ENCODE measurements around the gene PTPRE. TPM values are rescaled to one million over a fixed set of nuclear protein-coding genes. Genes with fewer than 3 reads are reported as not detected.

Gene PTPRE
- total RNA-seq, 1 donor from 2014 or later: 35.7 TPM

- intact Hi-C loops (cut with micrococcal nuclease): no loop called here
Observed at GRCh38 chr10:128040681-128041080, 133.8 kb downstream of the PTPRE start.

- intact Hi-C loops (cut with micrococcal nuclease): no loop called here
Observed at GRCh38 chr10:128042131-128042610, 135.3 kb downstream of the PTPRE start.

DNA sequence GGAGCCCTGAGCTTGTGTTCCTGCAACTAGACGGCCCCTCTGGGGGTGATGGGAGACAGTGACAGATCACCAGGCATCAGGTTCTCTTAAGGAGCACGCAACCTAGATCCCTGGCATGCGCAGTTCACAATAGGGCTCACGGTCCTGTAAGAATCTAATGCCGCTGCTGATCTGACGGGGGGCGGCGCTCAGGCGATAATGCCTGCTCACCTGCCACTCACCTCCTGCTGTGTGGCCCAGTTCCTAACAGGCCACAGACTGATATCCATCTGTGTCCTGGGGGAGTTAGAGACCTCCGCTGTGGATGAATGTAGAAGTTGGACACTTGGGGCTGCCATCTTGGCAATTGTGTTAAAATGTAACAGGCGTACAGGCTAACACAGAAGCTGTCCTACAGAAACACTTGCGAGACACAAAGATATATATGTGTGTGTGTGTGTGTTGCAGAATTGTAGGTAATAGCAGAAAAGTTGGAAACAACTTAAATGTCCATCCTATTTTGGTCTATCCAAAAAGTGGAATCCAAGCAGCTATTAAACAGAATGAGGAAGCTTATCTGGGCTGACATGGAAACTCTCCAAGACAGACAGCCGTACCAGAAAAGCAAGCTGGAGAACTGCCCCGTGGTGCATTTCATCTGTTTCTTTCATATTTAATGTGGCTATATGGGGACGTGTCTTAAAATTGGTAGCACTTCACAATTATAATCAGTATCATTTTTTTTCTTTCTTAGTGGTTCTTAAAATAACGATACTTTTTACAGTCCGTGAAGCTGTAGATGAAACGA is 136.5 kb downstream of the PTPRE start:
- intact Hi-C loops (cut with micrococcal nuclease): no loop called here

GRCh38 chr10:128044186-128044585 is 137.3 kb downstream of the PTPRE start:
- intact Hi-C loops (cut with micrococcal nuclease): no loop called here

GRCh38 chr10:128044961-128045832 is 138.3 kb downstream of the PTPRE start:
- intact Hi-C loops (cut with micrococcal nuclease): no loop called here

DNA sequence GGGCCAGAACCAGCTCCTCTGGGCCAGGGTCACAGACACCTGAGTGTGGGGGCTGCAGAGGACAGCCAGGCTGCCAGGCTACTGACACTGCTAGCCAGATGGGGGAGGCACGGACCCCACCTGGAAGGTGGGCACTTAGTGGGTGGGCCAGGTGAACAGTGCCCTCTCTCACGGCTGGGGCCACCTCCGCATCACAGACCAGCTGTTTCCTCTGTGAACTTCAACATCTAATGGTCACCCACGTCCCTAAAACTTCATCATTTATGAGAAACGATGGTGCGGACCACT is 138.9 kb downstream of the PTPRE start:
- intact Hi-C loops (cut with micrococcal nuclease): loop anchor here (2.0 kb wide), 1 partner anchor 57 kb away; no protein-coding TSS in a partner anchor

DNA sequence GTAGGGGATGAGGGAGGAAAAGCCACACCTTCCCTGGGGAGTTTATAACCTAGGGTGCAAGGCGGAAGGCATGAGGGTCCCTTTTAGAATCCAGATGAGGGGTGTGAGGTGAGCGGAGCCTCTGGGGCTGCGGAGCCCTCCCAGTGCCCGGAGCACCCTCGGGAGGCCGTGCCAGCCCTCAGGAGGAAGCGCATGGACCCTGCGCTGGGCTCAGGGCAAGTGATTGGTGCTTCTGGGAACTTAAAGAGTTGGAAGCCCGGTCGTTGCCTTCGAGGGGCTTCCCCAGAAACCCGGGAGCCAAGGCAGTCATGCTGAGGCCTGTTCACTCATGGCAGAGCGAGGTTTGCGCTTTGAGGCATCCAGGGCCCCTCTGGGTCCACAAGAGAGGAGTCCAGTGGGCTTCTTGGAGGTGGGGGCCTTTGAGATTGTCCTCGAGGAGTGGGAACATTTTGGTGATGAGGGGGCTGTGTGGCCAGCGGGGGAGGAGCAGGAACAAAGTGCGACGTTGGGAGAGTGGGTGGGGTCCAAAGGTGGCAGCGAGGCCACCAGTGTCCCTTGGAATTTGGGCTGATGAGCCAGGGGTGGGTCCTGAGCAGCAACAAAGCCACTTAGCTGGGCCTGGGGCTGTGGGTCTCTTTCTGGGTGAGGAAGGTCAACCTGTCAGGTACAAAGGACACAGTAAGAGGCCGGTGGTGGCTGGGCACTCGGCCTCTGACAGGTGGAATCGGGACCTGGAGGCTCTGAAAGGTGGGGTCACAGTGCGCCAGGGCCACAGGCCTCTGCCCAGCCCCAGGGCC is 139.5 kb downstream of the PTPRE start:
- intact Hi-C loops (cut with micrococcal nuclease): loop anchor here (2.0 kb wide), 1 partner anchor 56 kb away; no protein-coding TSS in a partner anchor

GRCh38 chr10:128046953-128047290 is 140.0 kb downstream of the PTPRE start:
- intact Hi-C loops (cut with micrococcal nuclease): loop anchor here (1.0 to 2.0 kb wide), 6 partner anchors 22 to 163 kb away; partner anchors contain the start of gene MKI67

- intact Hi-C loops (cut with micrococcal nuclease): loop anchor here (1.0 to 2.0 kb wide), 6 partner anchors 22 to 163 kb away; partner anchors contain the start of gene MKI67
Observed at GRCh38 chr10:128047351-128047750, 140.4 kb downstream of the PTPRE start.

DNA sequence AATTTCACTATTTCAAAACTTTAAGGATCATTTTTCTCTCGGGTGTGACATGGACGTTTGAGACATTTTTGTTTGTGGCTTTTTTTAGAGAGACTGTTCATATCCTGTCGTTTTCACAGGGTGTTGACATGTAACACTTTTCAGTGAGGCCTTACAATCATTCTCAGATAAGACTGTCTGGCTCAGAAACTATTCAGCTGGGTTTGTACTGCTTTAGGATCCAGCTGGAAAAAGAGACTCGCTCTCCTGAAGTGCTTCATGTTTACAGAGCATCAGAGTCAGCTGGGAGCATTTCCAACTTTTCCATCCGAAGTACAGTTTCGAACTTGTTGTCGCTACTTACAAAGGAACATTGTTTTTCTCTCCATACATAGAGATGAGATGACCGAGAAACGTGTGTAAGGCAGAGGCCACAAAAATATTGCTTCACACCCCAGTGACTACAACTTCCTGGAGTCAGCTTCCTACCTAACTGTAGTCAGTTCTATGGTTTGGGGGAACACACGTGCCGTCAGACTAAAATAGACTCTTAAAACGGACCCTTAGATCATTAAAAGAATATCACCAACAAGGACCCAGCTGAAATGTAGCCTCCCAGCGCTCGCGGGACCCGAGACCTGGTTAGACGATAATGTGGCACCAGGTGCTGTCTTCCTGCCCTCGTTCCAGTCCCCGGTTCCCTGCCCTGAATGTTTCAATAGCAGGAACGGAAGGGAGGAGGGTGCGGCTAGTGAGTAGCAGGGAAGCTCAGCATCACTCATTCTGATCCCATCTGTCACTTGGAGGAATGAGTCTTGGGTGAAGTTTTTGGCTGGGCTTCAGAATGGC is 141.3 kb downstream of the PTPRE start:
- intact Hi-C loops (cut with micrococcal nuclease): loop anchor here (1.0 to 2.0 kb wide), 9 partner anchors 13 to 162 kb away; partner anchors contain the start of gene MKI67

DNA sequence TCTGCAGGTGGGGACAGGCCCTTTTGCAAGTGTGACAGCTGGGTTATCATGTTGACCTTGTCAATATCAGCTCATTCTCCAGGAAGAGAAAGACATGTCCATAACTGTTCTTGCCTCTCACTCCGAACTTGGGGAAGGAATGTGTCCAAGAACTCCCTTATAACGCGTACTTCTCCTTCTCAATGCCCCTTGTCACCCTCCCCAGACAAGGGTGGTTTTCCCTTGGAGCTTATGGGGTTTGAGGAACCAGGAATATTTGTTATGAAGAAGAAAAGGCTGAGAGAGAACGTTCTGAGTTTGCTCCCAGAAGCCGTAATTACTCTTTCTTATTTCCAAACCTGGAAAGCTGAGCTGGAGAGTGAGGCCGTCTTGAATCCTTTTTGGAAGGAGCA is 141.9 kb downstream of the PTPRE start:
- intact Hi-C loops (cut with micrococcal nuclease): loop anchor here (1.0 kb wide), 3 partner anchors 14 to 58 kb away; no protein-coding TSS in a partner anchor

DNA sequence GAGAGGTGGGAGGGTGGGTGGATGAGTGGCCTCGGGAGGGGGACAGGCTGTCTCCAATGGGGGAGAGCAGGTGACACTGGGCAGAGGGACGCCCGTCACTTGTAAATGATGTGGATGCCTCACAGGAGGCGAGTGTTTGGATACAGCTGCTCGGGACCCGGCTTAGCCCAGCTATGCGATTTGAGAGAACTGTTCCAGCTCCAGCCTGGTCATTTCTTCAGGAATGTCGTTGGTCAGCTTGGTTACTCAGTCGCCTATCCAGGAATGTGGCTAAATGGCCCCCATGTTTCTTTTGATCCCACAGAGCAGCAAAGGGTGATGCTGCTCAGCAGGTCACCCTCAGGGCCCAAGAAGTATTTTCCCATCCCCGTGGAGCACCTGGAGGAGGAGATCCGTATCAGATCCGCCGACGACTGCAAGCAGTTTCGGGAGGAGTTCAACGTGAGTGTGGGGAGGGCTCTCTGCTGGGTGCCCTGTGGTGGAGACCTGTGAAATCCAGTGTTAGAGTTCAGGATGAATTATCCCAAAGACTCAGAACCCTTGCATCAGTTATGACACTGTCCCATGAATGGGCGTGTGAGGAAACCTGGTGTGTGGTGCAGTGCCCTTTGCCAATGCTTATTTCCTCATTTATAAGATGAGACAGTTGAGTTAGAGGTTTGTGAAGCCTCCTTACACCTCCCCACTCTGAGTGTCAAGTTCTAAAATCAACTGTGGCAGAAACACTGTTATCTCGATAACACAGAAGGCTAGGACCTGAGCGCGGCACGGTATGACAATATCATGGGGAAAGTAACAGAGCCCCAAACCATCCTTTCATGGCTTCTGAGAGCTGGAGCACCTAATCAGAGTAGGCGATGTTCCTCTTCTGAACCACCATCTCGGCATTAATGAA is 142.6 kb downstream of the PTPRE start:
- intact Hi-C loops (cut with micrococcal nuclease): no loop called here

DNA sequence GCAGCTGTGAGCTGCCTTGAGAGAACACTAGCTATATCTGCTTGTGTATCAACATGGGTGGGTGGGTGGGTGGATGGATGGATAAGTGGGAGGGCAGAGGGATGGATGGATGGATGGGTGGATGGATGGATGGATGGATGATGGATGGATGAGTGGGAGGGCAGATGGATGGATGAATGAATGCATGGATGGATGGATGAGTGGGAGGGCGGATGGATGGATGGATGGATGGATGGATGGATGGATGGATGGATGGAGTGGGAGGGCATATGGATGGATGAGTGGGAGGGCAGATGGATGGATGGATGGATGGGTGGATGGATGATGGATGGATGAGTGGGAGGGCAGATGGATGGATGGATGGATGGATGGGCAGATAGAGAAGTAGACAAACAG is 143.2 kb downstream of the PTPRE start:
- intact Hi-C loops (cut with micrococcal nuclease): no loop called here

GRCh38 chr10:128050936-128051335 is 144.0 kb downstream of the PTPRE start:
- intact Hi-C loops (cut with micrococcal nuclease): no loop called here

DNA sequence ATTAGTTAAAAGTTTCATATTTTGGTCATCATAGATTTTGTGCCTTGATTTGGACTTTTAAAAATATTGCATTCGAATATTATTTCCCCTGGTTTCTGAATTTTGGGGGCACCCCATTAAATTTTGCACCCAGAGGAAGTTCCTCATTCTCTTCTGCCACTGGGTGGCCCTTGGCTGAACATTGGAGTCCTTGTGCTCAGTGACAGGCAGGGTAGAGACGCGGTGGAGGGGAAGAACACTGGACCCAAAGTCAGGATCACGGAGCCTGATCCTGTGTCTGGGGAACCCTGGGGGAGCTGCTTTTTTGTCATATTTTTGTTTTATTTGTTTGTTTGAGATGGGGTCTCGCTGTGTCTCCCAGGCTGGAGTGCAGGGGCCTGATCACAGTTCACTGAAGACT is 144.6 kb downstream of the PTPRE start:
- intact Hi-C loops (cut with micrococcal nuclease): no loop called here

- intact Hi-C loops (cut with micrococcal nuclease): no loop called here
Observed at GRCh38 chr10:128052696-128053095, 145.8 kb downstream of the PTPRE start.

- intact Hi-C loops (cut with micrococcal nuclease): no loop called here
Observed at GRCh38 chr10:128053356-128053755, 146.5 kb downstream of the PTPRE start.

DNA sequence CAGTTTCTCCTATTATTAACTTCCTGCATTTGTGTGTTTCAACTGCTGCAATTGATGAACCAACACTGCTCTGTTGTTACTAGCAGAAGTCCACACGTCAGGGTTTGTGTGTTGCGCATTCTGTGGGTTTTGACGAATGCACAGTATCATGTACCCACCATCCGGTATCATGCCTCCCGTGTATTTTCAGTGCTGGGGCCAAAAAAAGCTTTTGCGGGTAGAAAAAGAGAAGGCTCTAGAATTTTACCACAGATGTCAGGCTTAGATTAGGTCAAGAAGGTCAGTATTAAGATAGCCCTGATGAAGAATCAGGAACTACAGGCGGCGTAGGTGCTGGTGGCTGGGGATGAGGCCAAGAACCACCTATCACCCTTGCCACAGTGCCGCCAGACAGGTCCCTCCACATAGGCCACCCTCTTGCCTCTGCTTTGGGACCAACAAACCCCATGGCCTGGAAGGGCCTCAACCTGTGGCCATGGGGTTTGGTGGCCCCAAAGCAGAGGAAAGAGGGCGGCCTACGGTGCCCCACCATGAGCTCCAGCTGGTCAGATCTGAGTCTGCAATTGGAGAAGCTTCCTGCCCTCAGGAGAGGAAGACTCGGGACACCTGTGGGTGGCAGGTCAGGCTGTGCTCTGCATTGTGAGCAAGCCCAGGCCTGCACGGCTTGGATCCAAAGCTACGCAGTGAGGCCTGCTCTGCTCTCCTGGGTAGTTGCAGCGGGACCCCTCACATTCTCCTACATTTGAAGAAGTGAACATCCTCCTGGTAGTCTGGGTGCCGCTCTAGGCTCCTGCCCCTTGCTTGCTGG is 147.5 kb downstream of the PTPRE start:
- intact Hi-C loops (cut with micrococcal nuclease): no loop called here

Measured in T-helper 1 cell treated with Interleukin-12 subunit alpha and Interleukin-12 subunit beta and Interleukin-4 antibody, amounts not matched to agents 30 ng/mL and 1 ng/mL, for 36 hours (primary cell).